KG1 (cell line): Measurements from ENCODE around the gene SSH2.
"Not testable (repeated sequence)": the region's sequence is repeated elsewhere in the genome, so short reads cannot be mapped to it uniquely, and the experiment has no call there.

Source experiments
- DNase-seq: peaks from one replicate; lab custom pipeline; 2025; lab: John Stamatoyannopoulos, UW

Gene SSH2

GRCh38 chr17:29930409-29931010 lies 482 bp upstream of the SSH2 start:
- no peak for DNase-seq

- DNase-seq = peak; percentile 75
Observed at GRCh38 chr17:29929006-29929532, 959 bp downstream of the SSH2 start.

GRCh38 chr17:29927546-29927945 lies 2.5 kb downstream of the SSH2 start:
- no peak for DNase-seq

GRCh38 chr17:29924786-29925185 lies 5.2 kb downstream of the SSH2 start:
- no peak for DNase-seq

- DNase-seq = no peak
Observed at GRCh38 chr17:29918922-29919856, 10.8 kb downstream of the SSH2 start.

- DNase-seq = no peak
Observed at GRCh38 chr17:29918016-29918415, 12.0 kb downstream of the SSH2 start.

GRCh38 chr17:29914819-29915537 lies 15.1 kb downstream of the SSH2 start:
- no peak for DNase-seq

DNA sequence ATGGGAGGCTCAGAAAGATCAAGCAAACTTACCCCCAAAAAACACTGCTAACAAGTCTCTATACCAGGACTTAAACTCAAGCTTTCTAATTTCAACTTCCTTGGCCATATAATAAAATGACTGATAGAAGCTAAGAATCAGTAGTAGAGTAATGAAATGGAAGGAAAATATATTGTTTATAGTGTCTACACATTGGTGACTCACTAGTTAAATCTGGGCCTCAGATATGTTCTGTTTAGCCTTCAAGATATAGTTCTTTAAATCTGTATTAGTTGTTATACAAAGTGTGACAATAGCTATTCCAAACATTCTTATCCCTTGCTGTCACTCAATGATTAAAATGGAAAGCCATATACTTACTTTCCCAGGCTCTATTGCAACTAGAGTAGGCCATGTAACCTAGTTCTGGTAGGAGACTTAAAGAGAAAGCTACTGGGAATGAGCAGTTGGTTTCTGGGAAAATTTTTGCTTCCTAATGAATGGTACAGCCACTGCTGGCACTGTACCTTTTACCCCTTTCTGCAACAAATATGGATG lies 18.3 kb downstream of the SSH2 start:
- no peak for DNase-seq

DNA sequence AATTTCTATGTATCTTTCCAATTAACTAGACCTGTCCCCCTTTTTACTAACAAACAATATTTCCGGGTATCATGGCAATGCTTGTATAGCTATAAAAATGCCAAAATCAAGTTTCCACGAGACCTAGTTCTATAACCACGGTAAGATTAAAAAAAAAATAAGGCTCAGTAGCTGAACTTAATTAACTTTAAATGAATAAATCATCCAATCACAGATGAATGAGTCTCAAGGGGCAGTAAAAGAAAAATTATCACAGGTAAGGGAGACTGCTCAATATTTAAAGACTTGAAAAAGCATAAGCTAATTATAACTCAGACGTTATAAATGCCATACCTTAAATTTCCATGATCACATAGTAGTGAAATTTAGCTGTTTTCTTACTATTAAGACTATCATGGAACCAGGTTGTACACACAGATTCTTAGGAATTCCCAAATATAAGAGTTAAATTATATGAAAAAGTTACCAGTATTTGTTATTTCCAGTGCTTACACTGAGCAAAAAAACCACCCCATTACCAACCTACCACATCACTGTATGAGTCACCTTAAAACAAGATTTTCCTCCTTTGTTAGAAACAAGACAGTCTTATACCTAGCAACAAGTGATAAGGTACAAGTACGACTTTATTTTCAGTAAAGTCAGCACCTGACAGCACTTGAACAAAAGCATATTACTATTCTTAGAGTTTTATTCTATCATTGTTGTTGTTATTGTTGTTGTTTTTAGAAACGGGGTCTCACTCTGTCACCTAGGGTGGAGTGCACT lies 20.6 kb downstream of the SSH2 start:
- DNase-seq = no peak

- no peak for DNase-seq
Observed at GRCh38 chr17:29906969-29907368, 23.1 kb downstream of the SSH2 start.

DNA sequence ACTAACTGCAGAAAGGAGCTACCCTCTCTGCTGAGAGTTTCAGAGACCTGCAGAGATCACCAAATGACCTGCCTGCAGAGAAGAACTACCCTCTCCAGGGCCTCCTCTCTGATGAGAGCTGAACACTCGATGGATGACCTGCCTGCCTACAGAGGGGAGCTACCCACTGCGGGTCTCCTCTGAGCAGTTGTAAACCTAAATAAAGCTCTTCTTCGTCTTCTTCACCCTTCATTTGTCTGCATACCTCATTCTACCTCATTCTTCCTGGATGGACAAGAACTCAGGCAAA lies 24.2 kb downstream of the SSH2 start:
- no peak for DNase-seq

DNA sequence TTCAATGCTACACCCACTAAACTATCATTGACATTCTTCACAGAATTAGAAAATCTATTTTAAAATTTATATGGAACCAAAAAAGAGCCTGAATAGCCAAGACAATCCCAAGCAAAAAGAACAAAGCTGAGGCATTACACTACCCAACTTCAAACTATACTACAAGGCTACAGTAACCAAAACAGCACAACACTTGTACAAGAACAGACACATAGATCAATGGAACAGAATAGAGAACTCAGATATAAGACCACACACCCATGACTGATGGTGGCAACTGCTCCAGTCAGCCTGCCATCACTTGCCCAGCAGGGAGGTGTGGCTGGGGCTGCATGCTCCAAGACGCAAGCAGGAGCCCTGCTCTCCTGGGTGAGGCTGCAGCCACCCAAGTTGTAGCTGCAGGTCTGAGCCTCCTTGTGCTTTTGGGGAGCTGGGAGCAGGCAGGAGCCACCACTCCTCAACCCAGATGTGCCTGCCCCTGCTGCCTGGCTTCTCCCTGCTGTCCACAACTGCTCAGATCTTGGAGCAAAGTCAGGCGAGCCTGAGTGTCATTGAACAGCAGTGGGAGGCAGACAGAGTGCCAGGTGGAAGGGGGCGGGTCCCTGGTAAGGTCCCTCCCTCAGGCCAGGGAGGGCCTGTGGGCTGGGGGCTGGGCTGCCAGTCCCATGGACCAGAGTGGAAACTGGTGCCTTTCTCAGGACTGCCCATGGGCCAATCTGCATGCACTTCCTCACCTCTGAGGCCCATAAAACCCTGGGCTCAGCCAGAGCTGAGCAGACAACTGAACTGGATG lies 24.7 kb downstream of the SSH2 start:
- no peak for DNase-seq

DNA sequence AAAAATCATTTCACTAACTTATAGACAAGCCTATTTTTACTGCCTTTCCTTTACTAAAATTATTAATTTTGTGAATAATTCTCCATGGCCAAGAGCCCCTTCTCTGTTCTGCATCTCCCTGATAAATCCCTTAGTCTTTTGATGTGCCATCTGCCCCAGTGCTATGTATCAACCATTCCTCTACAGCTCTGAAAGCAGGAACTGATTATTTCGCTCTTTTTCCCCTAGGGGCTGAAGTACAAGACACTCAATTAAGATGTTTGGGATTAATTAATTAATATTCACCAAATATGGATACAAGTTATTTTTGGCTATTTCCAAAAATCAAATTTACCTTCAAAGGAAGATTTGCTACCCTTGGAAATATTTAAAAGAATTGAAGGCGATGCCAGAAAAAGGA lies 26.6 kb downstream of the SSH2 start:
- DNase-seq = no peak

DNA sequence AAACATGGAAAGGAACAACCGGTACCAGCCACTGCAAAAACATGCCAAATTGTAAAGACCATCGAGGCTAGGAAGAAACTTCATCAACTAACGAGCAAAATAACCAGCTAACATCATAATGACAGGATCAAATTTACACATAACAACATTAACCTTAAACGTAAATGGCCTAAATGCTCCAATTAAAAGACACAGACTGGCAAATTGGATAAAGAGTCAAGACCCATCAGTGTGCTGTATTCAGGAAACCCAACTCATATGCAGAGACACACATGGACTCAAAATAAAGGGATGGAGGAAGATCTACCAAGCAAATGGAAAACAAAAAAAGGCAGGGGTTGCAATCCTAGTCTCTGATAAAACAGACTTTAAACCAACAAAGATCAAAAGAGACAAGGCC lies 32.9 kb downstream of the SSH2 start:
- not testable (repeated sequence) for DNase-seq

- DNase-seq = no peak
Observed at GRCh38 chr17:29892201-29892600, 37.8 kb downstream of the SSH2 start.

- DNase-seq = no peak
Observed at GRCh38 chr17:29891131-29891530, 38.9 kb downstream of the SSH2 start.

- no peak for DNase-seq
Observed at GRCh38 chr17:29885031-29885640, 44.9 kb downstream of the SSH2 start.

- no peak for DNase-seq
Observed at GRCh38 chr17:29883497-29883896, 46.5 kb downstream of the SSH2 start.

DNA sequence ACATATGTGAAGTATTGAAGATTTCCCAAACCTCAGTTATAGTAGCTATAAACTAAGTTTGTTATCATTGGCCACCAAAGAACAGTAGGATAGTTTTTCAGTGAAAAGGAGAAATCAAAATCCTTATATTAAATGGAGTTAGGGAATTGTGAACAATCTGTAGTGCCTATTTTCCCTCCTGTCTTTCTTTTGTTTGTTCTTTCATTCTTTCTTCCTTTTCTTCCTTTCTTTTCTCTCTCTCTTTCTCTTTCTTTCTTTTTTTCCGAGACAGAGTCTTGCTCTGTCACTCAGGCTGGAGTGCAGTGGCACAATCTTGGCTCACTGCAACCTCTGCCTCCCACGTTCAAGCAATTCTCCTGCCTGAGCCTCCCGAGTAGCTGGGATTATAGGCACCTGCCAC lies 48.8 kb downstream of the SSH2 start:
- no peak for DNase-seq

- DNase-seq = no peak
Observed at GRCh38 chr17:29880031-29880430, 50.0 kb downstream of the SSH2 start.
